LNCaP clone FGC (cell line): Measurements from ENCODE around the gene CTCFL.

Experiments used
- DNase-seq: peaks from one replicate; pipeline ENCODE4 v3.0.0-alpha.2; 2011; ENCODE audit warnings: low read depth
- H3K4me3 ChIP-seq: 2 replicates; pipeline ENCODE4 v1.5.1; 2011; ENCODE audit warnings: mild to moderate bottlenecking, low read depth, low read length, control low read depth
- CTCF ChIP-seq: IDR thresholded peaks from 2 replicates; pipeline ENCODE4 v1.5.1; 2012; ENCODE audit warnings: mild to moderate bottlenecking; ENCODE audit not compliant: control insufficient read depth, insufficient read depth; ENCODE audit errors: extremely low read depth

CTCFL gene

GRCh38 chr20:57563522-57563921 is 38.6 kb upstream of the CTCFL start:
- no peak overlapping the region for H3K4me3 ChIP-seq
- no peak for TF ChIP-seq CTCF
- DNase-seq, result no peak

GRCh38 chr20:57562541-57563465 is 37.9 kb upstream of the CTCFL start:
- TF ChIP-seq CTCF, result no peak
- DNase-seq, result no peak
- H3K4me3 ChIP-seq, result no peak overlapping the region

GRCh38 chr20:57561356-57562279 is 36.7 kb upstream of the CTCFL start:
- TF ChIP-seq CTCF, result no peak
- no peak overlapping the region for H3K4me3 ChIP-seq
- DNase-seq, result no peak

GRCh38 chr20:57560554-57561355 is 35.8 kb upstream of the CTCFL start, which contains the start of gene PCK1:
PCK1 (plus strand) TSS chr20:57561110; CDS start chr20:57561412, 302 bp downstream.
- no peak for TF ChIP-seq CTCF
- peak; percentile 34 for DNase-seq
- H3K4me3 ChIP-seq, result no peak within 1 kb of the TSS

GRCh38 chr20:57559658-57560553 is 35.0 kb upstream of the CTCFL start:
- TF ChIP-seq CTCF, result no peak
- no peak overlapping the region for H3K4me3 ChIP-seq

More at GRCh38 chr20:57559658-57560553, 35.0 kb upstream of the CTCFL start:
- no peak for DNase-seq
